H1 (cell line): ENCODE measurements around the gene SHLD2. TPM values are rescaled to one million over a fixed set of nuclear protein-coding genes. Genes with fewer than 3 reads are reported as not detected.
"Not testable (repeated sequence)": the region's sequence is repeated elsewhere in the genome, so short reads cannot be mapped to it uniquely, and the experiment has no call there.

Experiments
- CTCF ChIA-PET: fragments of 300-600 bp; sonication (Branson Sonifier 250); formaldehyde crosslinking; loops from one replicate; lab custom pipeline; 2021; ENCODE audit not compliant: partially characterized antibody; lab: Charles Lee
- POLR2A ChIA-PET: fragments of 300-600 bp; sonication (Branson Sonifier 250); formaldehyde crosslinking; loops from one replicate; lab custom pipeline; 2021; ENCODE audit warnings: inconsistent platforms; ENCODE audit not compliant: partially characterized antibody; lab: Charles Lee
- DNase-seq, 2 experiments: peaks; one replicate each; pipeline versions ENCODE4 v3.0.0 to v3.0.0-alpha.2; 2010 to 2022; ENCODE audit warnings: low spot score in 2 of 2, low read depth in 1 of 2, mixed read lengths in 1 of 2
- FAIRE-seq: peaks from 2 replicates; lab custom pipeline; 2011; peaks lifted over from hg19 to GRCh38; lab: Jason Lieb, UNC
- H2AFZ ChIP-seq: 2 replicates; pipeline ENCODE4 v1.8.1; 2012; ENCODE audit warnings: low read length, inconsistent platforms
- H2AK5ac ChIP-seq: 2 replicates; pipeline ENCODE4 v1.6.1; 2013; ENCODE audit warnings: low read depth, low read length
- H2BK120ac ChIP-seq: replicated peaks from 2 replicates; pipeline ENCODE3; 2013; ENCODE audit warnings: low read depth, low read length, inconsistent platforms
- H2BK12ac ChIP-seq: 2 replicates; pipeline ENCODE4 v1.6.1; 2013; ENCODE audit warnings: low read depth, low read length
- H2BK15ac ChIP-seq: 2 replicates; pipeline ENCODE4 v1.6.1; 2013; ENCODE audit warnings: low read length
- H2BK20ac ChIP-seq: 2 replicates; pipeline ENCODE4 v1.6.1; 2013; ENCODE audit warnings: low read length
- H2BK5ac ChIP-seq: 2 replicates; pipeline ENCODE4 v1.6.1; 2013; ENCODE audit warnings: low read depth, low read length
- H3K14ac ChIP-seq: 2 replicates; pipeline ENCODE4 v1.6.1; 2013; ENCODE audit warnings: inconsistent platforms; ENCODE audit not compliant: insufficient read length
- H3K18ac ChIP-seq: 2 replicates; pipeline ENCODE4 v1.6.1; 2013; ENCODE audit warnings: low read length; ENCODE audit errors: extremely low read depth
- H3K23ac ChIP-seq: 2 replicates; pipeline ENCODE4 v1.6.1; 2013; ENCODE audit warnings: inconsistent platforms; ENCODE audit not compliant: insufficient read length
- H3K23me2 ChIP-seq: 2 replicates; pipeline ENCODE4 v1.6.1; 2013; ENCODE audit warnings: low read depth, low read length
- H3K27ac ChIP-seq: 2 replicates; pipeline ENCODE4 v1.6.1; 2011; ENCODE audit warnings: low read depth, low read length, inconsistent platforms
- H3K27me3 ChIP-seq, 4 experiments: replicated peaks in 1 of 4; 1 replicate in 1 of 4; 2 replicates in 3 of 4; pipeline versions ENCODE4 v1.6.1 to v1.8.1; 2011 to 2013; ENCODE audit warnings: low read length in 3 of 4, mild to moderate bottlenecking in 3 of 4, inconsistent platforms in 2 of 4, mixed read lengths in 2 of 4, moderate library complexity in 1 of 4; ENCODE audit not compliant: control insufficient read depth in 3 of 4, insufficient read depth in 3 of 4; ENCODE audit errors: extremely low read depth in 1 of 4
- H3K36me3 ChIP-seq, 4 experiments: 2 replicates each; pipeline versions ENCODE4 v1.6.1 to v1.8.1; 2011 to 2013; ENCODE audit warnings: mild to moderate bottlenecking in 4 of 4, low read length in 3 of 4, moderate library complexity in 2 of 4, control low read depth in 1 of 4, inconsistent platforms in 1 of 4; ENCODE audit not compliant: insufficient read depth in 4 of 4, control insufficient read depth in 2 of 4
- H3K4ac ChIP-seq: replicated peaks from 2 replicates; pipeline ENCODE3; 2013; ENCODE audit warnings: low read length, low read depth, mixed read lengths, inconsistent platforms; ENCODE audit not compliant: insufficient read length
- H3K4me1 ChIP-seq, 4 experiments: replicated peaks in 1 of 4; 1 replicate in 1 of 4; 2 replicates in 3 of 4; pipeline versions ENCODE4 v1.6.1 to v1.8.1; 2011 to 2013; ENCODE audit warnings: low read length in 3 of 4, inconsistent platforms in 2 of 4, mixed read lengths in 1 of 4; ENCODE audit not compliant: insufficient read depth in 4 of 4, control insufficient read depth in 3 of 4
- H3K4me2 ChIP-seq, 2 experiments: 2 replicates each; pipeline versions ENCODE4 v1.6.1 to v1.8.1; 2011 to 2013; ENCODE audit warnings: low read depth in 2 of 2, low read length in 2 of 2, control low read depth in 1 of 2, inconsistent platforms in 1 of 2, mild to moderate bottlenecking in 1 of 2; ENCODE audit not compliant: insufficient read depth in 1 of 2
- H3K4me3 ChIP-seq, 4 experiments: fragments of 200-600, 300-600 bp in 1 of 4; sonication (generic), shearing (Covaris generic), sonication (Bioruptor Twin) in 1 of 4; 2 replicates each; pipeline versions ENCODE4 v1.5.1 to v1.8.1; 2011 to 2016; ENCODE audit warnings: low read length in 4 of 4, low read depth in 3 of 4, control low read depth in 2 of 4, inconsistent platforms in 2 of 4, mild to moderate bottlenecking in 2 of 4, mixed read lengths in 1 of 4, moderate library complexity in 1 of 4; ENCODE audit not compliant: insufficient read depth in 2 of 4; ENCODE audit errors: extremely low read depth in 1 of 4
- H3K56ac ChIP-seq: replicated peaks from 2 replicates; pipeline ENCODE3; 2013; ENCODE audit warnings: low read depth, mild to moderate bottlenecking, mixed read lengths, low read length, inconsistent platforms; ENCODE audit not compliant: insufficient read length
- H3K79me1 ChIP-seq: 2 replicates; pipeline ENCODE4 v1.6.1; 2013; ENCODE audit warnings: low read depth, low read length, control low read depth
- H3K79me2 ChIP-seq, 2 experiments: 2 replicates each; pipeline versions ENCODE4 v1.6.1 to v1.8.1; 2012 to 2013; ENCODE audit warnings: low read length in 2 of 2, mild to moderate bottlenecking in 2 of 2, inconsistent platforms in 1 of 2; ENCODE audit not compliant: insufficient read depth in 2 of 2, control insufficient read depth in 1 of 2
- H3K9ac ChIP-seq, 4 experiments: replicated peaks in 1 of 4; 1 replicate in 1 of 4; 2 replicates in 3 of 4; pipeline versions ENCODE4 v1.6.1 to v1.8.1; 2011 to 2013; ENCODE audit warnings: low read depth in 3 of 4, low read length in 3 of 4, control low read depth in 2 of 4, mild to moderate bottlenecking in 2 of 4, moderate library complexity in 2 of 4, inconsistent platforms in 1 of 4; ENCODE audit errors: extremely low read depth in 1 of 4
- H3K9me3 ChIP-seq, 2 experiments: 2 replicates each; pipeline versions ENCODE4 v1.6.1 to v1.8.1; 2012 to 2013; ENCODE audit warnings: mild to moderate bottlenecking in 2 of 2, moderate library complexity in 2 of 2, control low read depth in 1 of 2, inconsistent platforms in 1 of 2, low read depth in 1 of 2, low read length in 1 of 2, mixed read lengths in 1 of 2; ENCODE audit not compliant: insufficient read depth in 2 of 2
- H4K20me1 ChIP-seq, 2 experiments: replicated peaks in 1 of 2; 2 replicates each; pipeline versions ENCODE3 to v1.8.1; 2011 to 2013; ENCODE audit warnings: inconsistent platforms in 2 of 2, low read length in 2 of 2, mild to moderate bottlenecking in 1 of 2; ENCODE audit not compliant: insufficient read depth in 2 of 2, control insufficient read depth in 1 of 2
- H4K5ac ChIP-seq: 2 replicates; pipeline ENCODE4 v1.6.1; 2013; ENCODE audit warnings: low read length, low read depth, mixed read lengths, inconsistent platforms; ENCODE audit not compliant: insufficient read length
- H4K8ac ChIP-seq: 2 replicates; pipeline ENCODE4 v1.8.0; 2013; ENCODE audit warnings: mild to moderate bottlenecking, moderate library complexity, low read length, inconsistent platforms; ENCODE audit not compliant: insufficient read depth; ENCODE audit errors: extremely low read depth
- H4K91ac ChIP-seq: replicated peaks from 2 replicates; pipeline ENCODE3; 2013; ENCODE audit warnings: low read length, mixed read lengths, inconsistent platforms; ENCODE audit not compliant: insufficient read length
- WGBS, 2 experiments: shearing (Covaris generic) in 1 of 2; methylation state at CpG; one replicate each; pipeline versions ENCODE4 v1.1.6 to v1.1.7; 2013 to 2015; ENCODE audit warnings: low lambda C conversion rate in 2 of 2, mixed read lengths in 2 of 2, inconsistent platforms in 1 of 2, low coverage in 1 of 2, missing lambda C conversion rate in 1 of 2; ENCODE audit not compliant: insufficient replicate concordance in 2 of 2, insufficient coverage in 1 of 2, insufficient read length in 1 of 2; ENCODE audit errors: extremely low coverage in 1 of 2, missing lambda C conversion rate in 1 of 2; 5-methylcytosine and 5-hydroxymethylcytosine counted together
- polyA plus RNA-seq, 7 experiments: library from polyadenylated mRNA; depleted of rRNA in 3 of 7; stranded (reverse) in 5 of 7; unstranded in 2 of 7; fragments of >200 nt in 5 of 7; fragments of 200-250 nt in 2 of 7; gene quantifications; 1 replicate in 5 of 7; 2 replicates in 1 of 7; 4 replicates in 1 of 7; pipeline versions ENCODE4 v1.2.1 to v1.2.3, GENCODE V29; 2011 to 2013; ENCODE audit warnings: missing spikeins in 2 of 7, mixed read lengths in 2 of 7
- total RNA-seq: library from RNA; stranded (reverse); fragmentation: NEBNext Ultra II Directional; extraction: Animal tissue kit (Norgen Biotek cat#: 25700); gene quantifications from 2 replicates; pipeline ENCODE4 v1.2.1, GENCODE V29; 2021

SHLD2 gene
- total and polyA plus RNA-seq, 2 of the 8 experiments (the other 6 are each of a cell fraction or from before 2014, with no cell fraction given), result 7.9 to 32.4 TPM

GRCh38 chr10:87186016-87186415, 91.0 kb downstream of the SHLD2 start:
- 98% methylated on average over 3 of the region's 4 CpGs; no CpG with 5 or more reads in 1 of the 2 experiments for WGBS, 2 experiments
- H4K5ac ChIP-seq, H3K4ac ChIP-seq, H3K79me1 ChIP-seq, H2BK20ac ChIP-seq, H3K14ac ChIP-seq, H3K36me3 ChIP-seq, DNase-seq, H2BK120ac ChIP-seq, H3K4me2 ChIP-seq, H3K79me2 ChIP-seq, POLR2A ChIA-PET, H3K18ac ChIP-seq, H3K27ac ChIP-seq, H4K20me1 ChIP-seq, FAIRE-seq, H4K91ac ChIP-seq, H3K56ac ChIP-seq, H2BK5ac ChIP-seq, H3K4me3 ChIP-seq, H3K23ac ChIP-seq, H2AFZ ChIP-seq, H3K9ac ChIP-seq, H3K23me2 ChIP-seq, H3K27me3 ChIP-seq, CTCF ChIA-PET, H4K8ac ChIP-seq, H2BK15ac ChIP-seq, H2AK5ac ChIP-seq, H3K9me3 ChIP-seq, H3K4me1 ChIP-seq, H2BK12ac ChIP-seq: not testable (repeated sequence)

- H3K56ac ChIP-seq, H2BK15ac ChIP-seq, H3K36me3 ChIP-seq, H3K4me1 ChIP-seq, H3K9ac ChIP-seq, H3K27me3 ChIP-seq, H3K23me2 ChIP-seq, H4K5ac ChIP-seq, H3K4ac ChIP-seq, H4K8ac ChIP-seq, H3K14ac ChIP-seq, H2BK12ac ChIP-seq, H3K4me2 ChIP-seq, H3K79me1 ChIP-seq, H3K18ac ChIP-seq, H2BK120ac ChIP-seq, H3K27ac ChIP-seq, H3K9me3 ChIP-seq, H2AFZ ChIP-seq, H2AK5ac ChIP-seq, H4K91ac ChIP-seq, H3K23ac ChIP-seq, DNase-seq, H3K79me2 ChIP-seq, H4K20me1 ChIP-seq, H2BK20ac ChIP-seq, FAIRE-seq, H2BK5ac ChIP-seq, H3K4me3 ChIP-seq, CTCF ChIA-PET: not testable (repeated sequence)
- POLR2A ChIA-PET, result interaction anchor here (0.6 kb wide), 1 partner anchor 45 kb away, joined by 3 read pairs; no protein-coding TSS in a partner anchor
- WGBS, 2 experiments, result 92% methylated on average over 3 of the region's 3 CpGs; no CpG with 5 or more reads in 1 of the 2 experiments
Observed at GRCh38 chr10:87187573-87187972, 92.6 kb downstream of the SHLD2 start.
